Pancreas (tissue), 10 donors: ENCODE measurements around the gene TNIK. TPM values are rescaled to one million over a fixed set of nuclear protein-coding genes. Genes with fewer than 3 reads are reported as not detected.

Source experiments
- ATAC-seq, 4 donors: fragments of 200-7000 bp; cut with Tn5 transposase; one replicate each; pipeline versions ENCODE4 v1.8.0 to v1.9.1; 2020; ENCODE audit warnings: mild to moderate bottlenecking in 4 of 4, moderate library complexity in 4 of 4
- DNase-seq, 6 donors: peaks; one replicate each; pipeline ENCODE4 v3.0.0-alpha.2; 2020
- FAIRE-seq: peaks from 2 replicates; lab custom pipeline; 2012; peaks lifted over from hg19 to GRCh38; lab: Jason Lieb, UNC
- H3K27ac ChIP-seq, 4 donors: fragments of 200-600 bp; sonication (generic); 1 replicate in 3 of 4; 2 replicates in 1 of 4; pipeline versions ENCODE4 v1.5.0 to v1.8.0; 2020
- H3K27me3 ChIP-seq, 4 donors: fragments of 200-600 bp; one replicate each; pipeline ENCODE4 v1.8.0; 2021
- H3K36me3 ChIP-seq, 3 donors: fragments of 200-600 bp; sonication (generic) in 1 of 3; one replicate each; pipeline versions ENCODE4 v1.5.0 to v1.8.0; 2020 to 2021
- H3K4me1 ChIP-seq, 3 donors: fragments of 200-600 bp; one replicate each; pipeline ENCODE4 v1.8.0; 2021
- H3K4me3 ChIP-seq, 4 donors: fragments of 200-600 bp; sonication (generic) in 2 of 4; one replicate each; pipeline versions ENCODE4 v1.5.0 to v1.8.0; 2020 to 2021
- H3K9me3 ChIP-seq, 4 donors: fragments of 200-600 bp; one replicate each; pipeline ENCODE4 v1.8.0; 2021
- CTCF ChIP-seq, 4 donors: fragments of 200-600 bp; sonication (generic) in 3 of 4; IDR thresholded peaks; one replicate each; pipeline versions ENCODE4 v1.5.0 to v1.8.0; 2021; ENCODE audit warnings: antibody characterized with exemption in 4 of 4
- WGBS, 2 donors: extraction: QIAGEN DNeasy Blood & Tissue Kit; methylation state at CpG; one replicate each; pipeline ENCODE4 v1.1.7; 2013; 5-methylcytosine and 5-hydroxymethylcytosine counted together
- intact Hi-C, 3 donors: fragments of 100-400 bp; cut with DNase I; formaldehyde crosslinking; loops; one replicate each; pipeline versions ENCODE4 v1.11.1 to v1.14.2; 2022
- polyA plus RNA-seq, 2 donors: library from polyadenylated mRNA; stranded (reverse); fragments of 200-250 nt; gene quantifications; one replicate each; pipeline ENCODE4 v1.2.3, GENCODE V29; 2013
- total RNA-seq, 6 donors: library from RNA; stranded (reverse); fragmentation: NEBNext Ultra II Directional in 4 of 6; extraction: Animal tissue kit (Norgen Biotek cat#: 25700) in 4 of 6; gene quantifications; one replicate each; pipeline versions ENCODE4 v1.2.1 to v1.2.4, GENCODE V29; 2021 to 2023
- donor health status: healthy with polysubstance abuse.
- donor health status: DM: no; HTN: no; CAD: no; lungs with moderate emphysema.
- donor health status: DM: no; HTN: no; CAD: no.
- donor health status: control.
- donor health status: control.
- donor health status: Bipolar disorder and iron deficiency.
- donor health status: DM: yes; HTN: yes; CAD: no.
- donor health status: DM: no; HTN: no; CAD: no.
- donor health status: DM: no; HTN: no; CAD: no.
- donor health status: DM: yes; HTN: yes; CAD: no.

The TNIK gene
- total and polyA plus RNA-seq, 8 donors, result 3.5 to 13.6 (median 5.8) TPM

GRCh38 chr3:171068658-171069057 is 391.5 kb downstream of the TNIK start:
- ATAC-seq (no peak), DNase-seq (no peak), FAIRE-seq (no peak)
- H3K27me3 ChIP-seq, result no peaks in the 10 kb centered on the region
- no peaks in the 10 kb centered on the region for H3K36me3 ChIP-seq
- intact Hi-C loops, result no loop called here
- H3K4me3 ChIP-seq, result no peak overlapping the region
- no peaks in the 10 kb centered on the region for H3K4me1 ChIP-seq
- no peaks in the 10 kb centered on the region for H3K9me3 ChIP-seq
- no peak overlapping the region for H3K27ac ChIP-seq
- WGBS, 2 donors, result 75 to 84% methylated on average over 3 of the region's 3 CpGs
- TF ChIP-seq CTCF (IDR thresholded peaks at IDR 0.05), result no peak

GRCh38 chr3:171066206-171066605 is 394.0 kb downstream of the TNIK start:
- no peak overlapping the region for H3K27ac ChIP-seq
- ATAC-seq, result no peak
- H3K4me3 ChIP-seq, result no peak overlapping the region
- no peaks in the 10 kb centered on the region for H3K36me3 ChIP-seq
- no peaks in the 10 kb centered on the region for H3K4me1 ChIP-seq
- no peak for FAIRE-seq
- H3K9me3 ChIP-seq, result no peaks in the 10 kb centered on the region
- 83 to 92% methylated on average over 6 of the region's 6 CpGs for WGBS, 2 donors
- no peak for TF ChIP-seq CTCF (IDR thresholded peaks at IDR 0.05)
- no peaks in the 10 kb centered on the region for H3K27me3 ChIP-seq
- intact Hi-C loops, result no loop called here
- DNase-seq, result no peak

- no peaks in the 10 kb centered on the region for H3K36me3 ChIP-seq
- FAIRE-seq, result no peak
- no peaks in the 10 kb centered on the region for H3K4me1 ChIP-seq
- no peak for TF ChIP-seq CTCF (IDR thresholded peaks at IDR 0.05)
- DNase-seq, result no peak
- ATAC-seq, result no peak
- intact Hi-C loops, result no loop called here
- H3K9me3 ChIP-seq, result no peaks in the 10 kb centered on the region
- H3K4me3 ChIP-seq, result no peak overlapping the region
- H3K27ac ChIP-seq, result no peak overlapping the region
- H3K27me3 ChIP-seq, result no peaks in the 10 kb centered on the region
- 87 to 91% methylated on average over 1 of the region's 1 CpG for WGBS, 2 donors
These were observed 394.5 kb downstream of the TNIK start for GRCh38 chr3:171065732-171066131.

GRCh38 chr3:171064461-171064860 is 395.7 kb downstream of the TNIK start:
- intact Hi-C loops, result no loop called here
- WGBS, 2 donors, result 60 to 61% methylated on average over 2 of the region's 2 CpGs
- DNase-seq, result no peak
- Histone ChIP-seq H3K27ac (no peak overlapping the region), H3K4me3 (no peak overlapping the region), H3K27me3 (no peaks in the 10 kb centered on the region), H3K36me3 (no peaks in the 10 kb centered on the region), H3K4me1 (peaks cover 0 to 6% (median under 1%) of the 10 kb centered on the region in 3 donors), H3K9me3 (no peaks in the 10 kb centered on the region)
- no peak for ATAC-seq
- FAIRE-seq, result no peak
- TF ChIP-seq CTCF (IDR thresholded peaks at IDR 0.05), result no peak

GRCh38 chr3:171061749-171062148 is 398.5 kb downstream of the TNIK start:
- intact Hi-C loops, result no loop called here
- DNase-seq, result no peak
- H3K36me3 ChIP-seq, result no peaks in the 10 kb centered on the region
- WGBS, 2 donors, result 95 to 100% methylated on average over 1 of the region's 1 CpG
- FAIRE-seq, result no peak
- peaks cover 0 to 13% (median 5%) of the 10 kb centered on the region in 3 donors for H3K4me1 ChIP-seq
- no peak overlapping the region for H3K4me3 ChIP-seq
- H3K9me3 ChIP-seq, result no peaks in the 10 kb centered on the region
- H3K27ac ChIP-seq, result no peak overlapping the region
- no peak for TF ChIP-seq CTCF (IDR thresholded peaks at IDR 0.05)
- no peak for ATAC-seq
- no peaks in the 10 kb centered on the region for H3K27me3 ChIP-seq
